ENCODE results near the gene LPAR1. TPM values are rescaled to one million over a fixed set of nuclear protein-coding genes. Genes with fewer than 3 reads are reported as not detected.

Gene LPAR1, protein sequence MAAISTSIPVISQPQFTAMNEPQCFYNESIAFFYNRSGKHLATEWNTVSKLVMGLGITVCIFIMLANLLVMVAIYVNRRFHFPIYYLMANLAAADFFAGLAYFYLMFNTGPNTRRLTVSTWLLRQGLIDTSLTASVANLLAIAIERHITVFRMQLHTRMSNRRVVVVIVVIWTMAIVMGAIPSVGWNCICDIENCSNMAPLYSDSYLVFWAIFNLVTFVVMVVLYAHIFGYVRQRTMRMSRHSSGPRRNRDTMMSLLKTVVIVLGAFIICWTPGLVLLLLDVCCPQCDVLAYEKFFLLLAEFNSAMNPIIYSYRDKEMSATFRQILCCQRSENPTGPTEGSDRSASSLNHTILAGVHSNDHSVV
- 212 and 263 TPM in 2 replicates for total RNA-seq

DNA sequence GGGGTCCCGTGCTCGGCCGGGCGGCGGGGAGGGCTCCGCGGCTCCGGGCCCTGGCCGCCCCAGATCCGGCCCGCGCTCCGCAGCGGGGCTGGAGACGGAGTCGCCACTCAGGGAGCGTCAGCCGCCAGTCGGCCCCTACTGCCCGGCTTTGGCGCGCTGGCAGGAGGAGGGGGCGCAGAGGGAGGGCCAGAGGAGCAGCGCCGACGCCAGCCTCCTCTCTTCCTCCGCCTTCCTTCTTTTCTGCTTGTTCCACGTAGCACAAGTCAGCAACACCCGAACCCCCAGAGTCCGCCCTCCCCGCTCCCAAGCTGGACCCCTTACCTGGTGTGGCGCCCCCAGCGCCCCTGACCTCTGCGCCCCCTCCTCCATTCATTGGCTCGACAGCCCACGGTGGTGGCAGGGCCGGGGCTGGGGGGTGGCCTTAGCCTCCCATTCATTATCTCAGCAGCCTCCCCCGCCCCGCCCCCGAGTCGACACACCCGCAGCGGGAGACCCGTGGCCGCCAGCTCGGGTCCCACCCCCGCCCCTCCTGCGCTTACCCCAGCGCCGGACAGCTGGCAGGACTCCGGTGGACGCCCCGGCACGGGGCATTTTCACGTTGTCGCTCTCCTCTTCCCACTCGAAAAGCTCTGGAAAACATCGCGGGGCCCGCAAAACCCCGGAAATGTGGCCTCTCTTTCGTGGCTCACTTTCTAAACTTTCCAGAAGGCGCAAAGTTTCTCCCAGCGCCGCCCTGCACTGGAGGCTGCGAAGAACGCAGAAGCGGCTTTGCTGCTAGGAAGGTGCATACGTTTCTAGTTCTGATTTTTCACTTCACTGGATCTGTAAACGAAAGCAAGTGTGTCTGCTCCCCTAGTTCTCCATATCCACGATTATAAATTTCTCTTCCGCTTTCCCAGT, at the start of gene LPAR1:
Gene LPAR1, minus strand, starts transcription at position 140 of the 900 bp plus-strand sequence. CDS start 66,353 bp downstream, outside the sequence.

Small RNAs within 50 kb of the gene (small RNA-seq; reads per million reads assigned to genes)
- gene RF00019 (not detected), gene RNU6-432P (not detected)

All from articular chondrocyte of knee joint (primary cell).